Putamen (tissue), 1 donor: Measurements from ENCODE around the gene PRDM8.

ENCODE experiments used
- DNase-seq: peaks from one replicate; pipeline ENCODE4 v3.0.0-alpha.2; 2016; ENCODE audit warnings: low spot score

PRDM8 gene

DNA sequence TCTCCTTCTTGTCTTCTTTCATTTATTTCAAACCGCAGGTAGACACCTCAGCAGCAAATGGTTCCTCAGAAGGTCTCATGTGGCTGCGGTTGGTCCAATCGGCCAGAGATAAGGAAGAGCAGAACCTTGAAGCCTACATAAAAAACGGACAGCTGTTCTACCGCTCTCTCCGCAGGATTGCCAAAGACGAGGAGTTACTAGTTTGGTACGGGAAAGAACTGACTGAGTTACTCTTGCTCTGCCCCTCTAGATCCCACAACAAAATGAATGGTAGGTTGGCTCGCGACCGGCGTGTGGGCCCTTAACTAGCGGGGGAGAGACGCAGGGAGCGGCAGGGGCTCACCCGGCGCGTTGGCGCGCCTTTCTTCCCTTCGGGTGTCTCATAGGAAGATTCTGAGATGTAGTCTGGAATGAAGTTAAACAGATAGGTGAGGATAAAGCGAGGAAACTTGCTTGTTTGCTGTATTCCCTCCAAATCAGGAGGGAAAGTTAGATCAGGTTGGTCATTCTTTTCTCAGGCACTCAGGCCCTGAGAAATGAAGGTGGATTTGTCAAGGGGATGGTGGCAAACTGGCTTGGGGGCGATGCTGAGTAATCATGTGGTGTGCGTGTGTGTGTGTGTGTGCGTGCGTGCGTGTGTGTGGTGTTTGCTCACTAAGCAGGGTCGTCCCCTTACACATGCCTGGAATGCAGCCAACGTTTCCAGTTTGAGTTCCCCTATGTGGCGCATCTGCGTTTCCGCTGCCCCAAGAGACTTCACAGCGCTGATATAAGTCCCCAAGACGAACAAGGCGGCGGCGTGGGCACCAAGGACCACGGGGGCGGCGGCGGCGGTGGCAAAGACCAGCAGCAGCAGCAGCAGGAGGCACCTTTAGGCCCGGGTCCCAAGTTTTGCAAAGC is 4.2 kb downstream of the PRDM8 start:
- no peak for DNase-seq

DNA sequence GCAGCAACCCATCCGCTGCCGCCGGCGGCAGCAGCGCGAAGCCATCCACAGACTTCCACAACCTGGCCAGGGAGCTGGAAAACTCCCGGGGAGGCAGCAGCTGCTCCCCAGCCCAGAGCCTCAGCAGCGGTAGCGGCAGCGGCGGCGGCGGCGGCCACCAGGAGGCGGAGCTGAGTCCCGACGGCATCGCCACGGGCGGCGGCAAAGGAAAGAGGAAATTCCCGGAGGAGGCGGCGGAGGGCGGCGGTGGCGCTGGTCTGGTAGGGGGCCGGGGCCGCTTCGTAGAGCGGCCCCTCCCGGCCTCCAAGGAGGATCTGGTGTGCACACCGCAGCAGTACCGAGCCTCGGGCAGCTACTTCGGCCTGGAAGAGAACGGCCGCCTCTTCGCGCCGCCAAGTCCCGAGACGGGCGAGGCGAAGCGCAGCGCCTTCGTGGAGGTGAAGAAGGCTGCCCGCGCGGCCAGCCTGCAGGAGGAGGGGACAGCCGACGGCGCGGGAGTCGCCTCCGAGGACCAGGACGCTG is 4.9 kb downstream of the PRDM8 start:
- peak; percentile 44 for DNase-seq

DNA sequence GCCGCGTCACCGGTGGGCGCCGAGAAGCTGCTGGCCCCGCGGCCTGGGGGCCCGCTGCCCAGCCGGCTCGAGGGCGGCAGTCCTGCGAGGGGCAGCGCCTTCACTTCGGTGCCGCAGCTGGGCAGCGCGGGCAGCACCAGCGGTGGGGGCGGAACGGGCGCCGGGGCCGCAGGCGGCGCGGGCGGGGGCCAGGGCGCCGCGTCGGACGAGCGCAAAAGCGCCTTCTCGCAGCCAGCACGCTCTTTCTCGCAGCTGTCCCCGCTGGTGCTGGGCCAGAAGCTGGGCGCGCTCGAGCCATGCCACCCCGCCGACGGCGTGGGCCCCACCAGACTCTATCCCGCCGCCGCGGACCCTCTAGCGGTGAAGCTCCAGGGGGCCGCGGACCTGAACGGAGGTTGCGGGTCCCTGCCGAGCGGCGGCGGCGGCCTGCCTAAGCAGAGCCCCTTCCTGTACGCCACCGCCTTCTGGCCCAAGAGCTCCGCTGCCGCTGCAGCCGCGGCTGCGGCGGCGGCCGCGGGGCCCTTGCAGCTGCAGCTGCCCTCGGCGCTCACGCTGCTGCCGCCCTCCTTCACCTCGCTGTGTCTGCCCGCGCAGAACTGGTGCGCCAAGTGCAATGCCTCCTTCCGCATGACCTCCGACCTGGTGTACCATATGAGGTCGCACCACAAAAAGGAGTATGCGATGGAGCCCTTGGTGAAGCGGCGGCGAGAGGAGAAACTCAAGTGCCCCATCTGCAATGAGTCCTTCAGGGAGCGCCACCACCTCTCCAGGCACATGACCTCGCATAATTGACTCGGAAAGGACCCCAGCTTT is 5.6 kb downstream of the PRDM8 start:
- no peak for DNase-seq

DNA sequence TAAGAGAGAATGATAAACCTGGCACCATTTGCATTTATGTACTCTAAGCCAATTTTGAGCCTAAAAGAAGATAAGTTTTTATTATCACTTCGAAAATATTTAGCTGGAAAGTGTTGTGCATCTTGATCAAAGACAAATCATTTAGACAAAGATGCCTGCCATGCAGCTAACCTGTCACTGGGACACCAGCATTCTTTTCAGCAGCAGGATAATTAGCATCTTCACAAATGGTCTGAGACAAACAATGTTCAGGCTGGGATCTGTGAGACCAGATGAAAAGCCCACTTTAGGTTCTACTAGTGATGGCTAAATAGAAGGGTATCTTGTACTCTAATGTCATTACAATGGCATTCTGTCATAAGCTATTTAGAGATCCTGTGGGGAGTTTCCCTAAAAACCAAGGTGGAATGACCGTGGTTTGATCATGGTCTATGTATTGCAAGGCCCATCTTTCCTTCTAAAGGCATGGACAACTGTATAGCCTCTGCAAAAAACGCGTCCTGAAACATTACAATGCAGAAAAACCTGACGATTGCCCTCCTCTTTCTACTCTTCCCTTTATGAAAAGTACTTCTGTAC is 7.2 kb downstream of the PRDM8 start:
- DNase-seq = no peak

DNA sequence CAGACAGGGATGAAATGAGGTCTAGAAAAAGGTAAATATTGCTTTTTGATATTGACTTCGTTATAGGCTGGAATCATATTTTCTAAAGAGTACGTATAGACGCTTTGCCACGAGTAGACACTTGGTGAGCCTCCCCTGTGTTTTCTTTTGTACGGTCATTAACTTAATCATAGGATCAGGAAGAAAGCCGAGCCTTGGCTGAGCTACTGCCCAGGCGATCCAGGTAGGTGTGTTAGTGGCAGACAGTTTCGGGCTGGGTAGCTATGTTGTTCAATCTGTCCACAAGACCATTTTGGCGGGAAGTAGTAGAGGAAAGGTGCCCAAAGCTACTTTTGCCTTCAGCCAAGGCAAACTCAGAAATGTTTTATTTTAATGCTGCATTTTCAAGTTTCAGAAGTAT is 8.8 kb downstream of the PRDM8 start:
- DNase-seq = no peak

DNA sequence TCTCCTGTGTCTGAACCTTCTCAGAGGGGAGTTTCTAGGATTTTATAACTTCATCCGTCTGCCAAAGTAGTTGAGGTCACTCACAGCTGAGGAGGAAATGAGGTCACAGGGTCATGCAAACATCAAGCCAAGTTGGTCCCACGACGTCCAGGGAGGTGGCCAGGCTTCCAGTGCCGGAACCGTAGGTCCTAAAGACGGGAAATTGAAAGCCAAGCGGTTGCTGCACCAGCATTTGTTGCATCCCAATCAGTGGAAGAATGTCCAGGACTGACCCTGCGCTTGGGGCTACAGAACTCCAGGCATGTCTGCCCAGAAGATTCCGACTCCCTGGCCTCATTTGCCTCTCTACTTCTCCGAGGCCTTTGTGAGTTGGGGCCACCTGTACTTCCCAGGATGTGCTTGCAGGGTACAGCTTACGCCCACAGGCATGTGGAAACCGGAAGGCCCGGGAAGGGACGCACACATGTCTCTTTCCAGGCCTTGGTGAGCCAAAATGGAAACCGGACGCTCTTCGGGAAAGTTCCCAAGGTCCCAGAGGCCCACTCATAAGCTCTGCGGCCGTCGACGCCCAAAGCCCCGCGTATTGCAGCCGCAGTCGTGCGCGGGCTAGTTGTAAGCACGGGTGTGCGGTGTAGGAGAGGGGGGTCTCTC is 9.3 kb downstream of the PRDM8 start:
- DNase-seq = no peak

DNA sequence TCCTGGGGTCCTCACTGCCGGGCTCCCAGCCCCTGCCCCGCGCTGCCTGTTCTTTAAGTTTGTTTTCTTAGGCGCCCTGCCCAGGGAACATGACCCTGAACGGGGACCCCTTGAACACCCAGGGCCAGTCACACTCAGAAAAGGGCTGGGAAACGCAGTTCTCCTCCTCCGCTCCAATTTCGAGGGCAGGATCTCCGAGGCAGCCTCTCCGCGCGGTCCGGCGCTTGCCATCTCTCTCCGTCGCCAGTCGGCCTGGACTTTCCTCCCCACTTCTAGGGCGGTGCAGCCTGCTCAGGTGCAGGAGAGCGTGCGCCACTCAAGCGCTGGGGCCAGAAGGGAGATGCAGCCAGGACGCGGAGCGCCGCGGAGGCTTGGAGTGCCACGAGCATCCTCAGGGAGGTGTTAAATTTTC is 9.9 kb downstream of the PRDM8 start:
- no peak for DNase-seq

DNA sequence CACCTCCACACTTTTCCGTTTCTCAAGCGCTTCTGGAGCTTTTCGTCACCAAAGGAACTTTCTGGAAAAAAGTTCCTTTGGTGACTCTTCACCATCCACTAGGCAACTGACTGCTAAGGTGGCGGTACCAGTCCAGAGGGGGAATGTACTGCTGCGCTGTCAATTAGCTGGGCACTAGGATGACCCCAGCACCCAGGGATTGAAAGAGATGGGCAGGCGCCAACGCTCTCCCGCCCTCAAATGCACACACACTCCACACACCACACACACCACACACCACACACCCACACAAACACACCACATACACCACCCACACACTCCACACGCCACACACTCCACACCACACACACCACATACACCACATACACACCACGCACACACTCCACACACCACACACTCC is 10.4 kb downstream of the PRDM8 start:
- DNase-seq = no peak

DNA sequence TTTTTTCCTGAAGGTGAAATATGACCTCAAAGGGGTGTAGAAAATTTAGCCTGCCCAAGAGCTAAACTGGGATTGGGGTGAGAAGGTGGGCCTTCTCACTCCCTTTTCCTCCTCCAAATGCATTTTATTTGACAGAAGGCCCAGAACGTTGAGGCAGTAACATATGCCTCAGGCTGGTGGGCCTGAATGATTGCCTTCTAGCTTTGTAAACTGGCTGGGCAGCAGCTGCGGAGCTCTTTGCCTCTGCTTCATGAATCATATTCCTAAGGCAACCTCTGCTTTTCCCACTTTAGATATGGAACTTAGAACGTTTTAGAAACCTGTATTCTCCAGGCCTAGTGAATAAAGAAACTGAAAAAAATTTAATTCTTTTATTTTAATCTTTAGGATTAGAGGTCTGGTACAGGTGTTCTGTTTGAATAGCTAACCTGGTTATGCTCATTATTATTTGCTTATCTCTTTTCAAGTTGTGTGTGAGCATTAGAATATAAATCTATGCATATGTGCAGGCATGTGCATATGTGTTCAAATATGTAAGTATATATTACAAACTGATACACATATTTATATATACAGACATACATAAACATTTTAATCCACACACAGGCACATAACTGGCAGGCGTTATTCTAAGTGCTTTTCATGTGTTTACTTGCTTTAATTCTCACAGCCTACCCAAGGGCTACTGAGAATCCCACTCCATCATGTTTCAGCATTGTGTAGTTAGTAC is 11.5 kb downstream of the PRDM8 start:
- no peak for DNase-seq

DNA sequence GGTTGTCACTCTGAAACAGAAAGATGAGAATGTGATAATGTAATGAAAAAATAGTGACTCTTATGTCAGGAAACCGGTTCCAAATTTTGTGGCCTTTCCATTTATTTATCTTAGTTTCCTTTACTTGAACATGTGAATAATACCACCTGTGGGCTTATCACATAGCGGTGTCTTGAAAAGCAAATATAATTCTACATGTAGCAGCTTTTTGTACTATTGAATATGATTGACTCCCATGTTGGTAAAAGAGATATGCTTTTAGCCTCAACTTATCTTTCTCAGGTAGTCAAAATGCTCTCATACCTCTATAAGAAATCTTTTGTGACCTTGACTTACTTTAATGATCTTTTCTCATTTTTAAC is 12.0 kb downstream of the PRDM8 start:
- no peak for DNase-seq

DNA sequence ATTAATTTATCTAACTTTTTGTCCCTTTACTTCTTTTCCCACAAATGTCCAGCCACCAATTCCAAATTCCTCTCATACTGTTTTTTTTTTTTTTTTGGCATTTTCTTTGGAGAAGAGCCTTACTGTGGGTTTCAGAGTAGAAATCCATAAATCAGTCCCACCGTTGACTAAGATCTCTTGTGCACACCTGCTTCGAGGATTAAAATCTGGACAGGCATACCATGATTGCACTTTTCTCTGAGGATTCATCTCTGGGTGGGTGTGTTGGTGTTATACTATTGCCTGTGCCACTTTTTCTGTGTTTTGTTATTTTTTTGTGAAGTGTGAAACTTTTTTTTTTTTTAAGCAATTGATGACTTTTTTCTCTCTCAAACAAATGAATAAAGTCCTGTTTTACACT is 13.2 kb downstream of the PRDM8 start:
- DNase-seq = no peak

DNA sequence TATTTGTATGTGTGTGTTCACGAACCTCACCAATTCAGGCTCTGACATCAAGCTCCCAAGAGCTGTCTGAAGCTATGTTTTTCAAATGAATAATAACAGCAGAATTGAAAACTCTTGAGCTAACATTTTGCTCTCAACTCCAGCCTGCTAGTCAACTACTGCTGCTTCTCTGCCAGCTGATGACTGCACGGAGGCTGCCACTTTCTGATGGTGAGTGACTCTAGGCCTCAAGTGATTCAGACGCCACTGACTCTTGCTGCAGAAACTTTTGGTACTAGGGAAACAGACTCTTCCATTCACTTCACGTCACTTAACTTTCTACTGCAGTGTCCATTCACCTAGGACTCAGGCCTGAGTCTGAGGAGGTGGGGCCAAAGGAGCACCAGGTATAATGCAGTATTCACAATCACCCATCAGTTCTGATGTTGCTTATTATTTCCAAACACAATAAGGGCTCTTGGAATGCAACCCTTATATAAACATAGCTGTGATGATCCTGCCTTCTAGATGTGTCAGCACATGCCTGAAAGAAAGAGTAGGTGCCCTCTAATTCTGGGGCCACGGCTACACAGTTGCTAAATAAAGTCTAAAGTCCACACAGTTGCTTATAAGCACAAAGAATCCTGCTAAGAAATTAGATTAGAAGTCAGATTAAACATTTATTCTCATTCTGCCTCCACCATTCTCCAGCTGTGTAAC is 16.0 kb downstream of the PRDM8 start:
- no peak for DNase-seq

DNA sequence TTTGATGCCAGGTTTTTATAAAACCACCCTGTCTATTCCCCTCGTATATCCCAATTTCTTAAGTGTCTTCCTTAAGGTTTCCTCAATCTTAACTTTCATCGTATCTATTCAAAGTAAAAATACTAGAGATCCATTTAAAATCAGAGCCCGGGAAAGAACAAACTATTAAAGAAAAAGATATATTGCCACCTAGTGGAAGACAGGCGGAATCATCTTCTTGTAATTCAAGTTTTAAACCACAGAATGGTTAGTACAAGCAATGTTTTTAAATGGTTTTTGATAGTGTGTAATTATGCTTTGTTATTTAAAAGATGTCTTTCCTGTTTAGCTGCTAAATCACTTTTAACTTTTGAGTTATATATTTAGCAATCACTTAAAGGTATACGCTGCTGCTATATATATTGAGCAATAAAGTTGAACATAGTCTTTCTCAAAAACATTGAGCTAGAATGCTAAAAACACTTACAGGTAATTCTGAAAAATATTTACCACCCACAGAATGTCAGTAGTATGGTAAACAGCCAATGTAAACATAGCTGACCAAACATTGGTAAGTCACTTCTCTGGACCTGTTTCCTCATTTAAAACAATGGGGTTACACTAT is 18.2 kb downstream of the PRDM8 start:
- no peak for DNase-seq

DNA sequence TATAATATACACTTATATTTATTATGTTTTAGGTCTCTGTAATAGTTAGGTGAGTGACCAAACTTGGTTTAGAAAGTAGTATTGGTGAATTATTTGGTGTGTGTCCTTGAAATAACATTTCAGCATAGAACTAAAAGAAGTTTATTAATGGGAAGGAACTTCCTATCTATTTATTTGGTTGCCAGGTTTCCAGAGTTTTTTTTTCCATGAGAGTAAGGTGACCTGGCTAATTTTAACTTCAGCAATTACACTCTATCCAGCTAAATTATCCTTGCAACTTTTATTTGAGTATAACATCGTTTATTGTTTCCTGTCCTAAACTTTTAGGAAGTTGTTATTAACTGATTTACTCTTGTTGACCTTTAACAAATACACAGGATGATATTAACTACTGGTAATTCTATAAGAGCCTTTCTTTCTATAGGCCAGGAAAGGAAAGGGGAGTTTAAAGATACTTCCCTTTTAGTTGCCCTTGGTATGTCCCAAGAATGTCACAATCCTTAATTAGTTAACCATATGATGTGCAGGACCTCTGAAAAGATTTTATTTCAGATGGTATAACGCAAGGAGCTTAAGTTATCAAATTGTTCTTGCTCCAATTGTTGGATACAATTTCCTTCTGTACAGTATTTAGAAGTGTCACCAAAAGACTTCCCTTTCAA is 18.9 kb downstream of the PRDM8 start:
- no peak for DNase-seq

DNA sequence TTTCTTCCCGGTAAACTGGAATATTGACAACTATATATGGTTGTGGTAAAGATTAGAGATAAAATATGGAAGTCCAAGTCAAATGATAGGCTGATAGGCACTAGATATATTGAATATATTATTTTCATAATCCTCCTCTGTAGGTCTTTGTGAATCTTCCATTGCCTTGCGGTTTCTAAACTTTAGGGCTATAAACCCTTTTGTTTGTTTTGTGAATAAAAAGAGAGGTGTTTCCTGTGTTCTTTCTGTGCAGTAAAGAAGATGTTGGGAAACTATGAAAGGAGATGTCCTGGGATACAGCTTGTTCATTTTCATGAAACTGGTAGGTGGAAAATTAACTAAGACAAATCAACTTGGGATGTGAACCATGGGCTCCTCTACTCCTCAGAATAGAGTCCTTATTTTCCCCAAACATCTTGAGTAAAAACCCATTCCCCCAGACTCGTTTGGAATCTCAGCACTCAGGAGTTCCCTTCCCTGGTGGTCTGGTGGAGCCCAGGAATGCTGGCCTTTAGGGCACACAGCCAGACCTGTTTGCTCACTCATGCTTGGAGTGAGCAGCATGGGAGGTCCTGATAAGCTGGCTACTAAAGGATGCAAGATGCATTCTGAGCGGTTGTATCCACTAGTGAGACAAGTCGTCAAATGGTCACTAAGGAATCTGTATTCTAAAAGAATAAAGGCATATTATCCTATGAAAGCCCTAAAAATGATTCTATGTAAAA is 22.2 kb downstream of the PRDM8 start:
- DNase-seq = no peak

DNA sequence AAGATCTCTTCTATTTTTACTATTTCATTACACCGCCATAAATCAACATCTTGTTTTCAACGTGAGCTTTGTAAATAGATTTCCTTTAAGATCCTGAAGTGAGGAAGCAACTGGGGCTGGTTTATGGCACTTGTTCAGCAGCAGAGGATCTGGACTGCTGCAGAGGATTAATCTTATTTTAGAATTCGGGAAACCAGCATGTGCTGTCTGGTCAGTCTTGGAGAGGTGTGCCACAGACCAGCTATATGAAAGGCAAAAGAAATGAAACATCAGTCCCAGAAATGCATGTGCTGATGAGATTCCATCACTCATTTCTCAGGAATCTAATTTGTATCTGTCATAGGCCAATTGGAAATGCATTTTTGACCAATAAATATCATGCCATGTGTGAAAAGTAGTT is 23.4 kb downstream of the PRDM8 start:
- no peak for DNase-seq

DNA sequence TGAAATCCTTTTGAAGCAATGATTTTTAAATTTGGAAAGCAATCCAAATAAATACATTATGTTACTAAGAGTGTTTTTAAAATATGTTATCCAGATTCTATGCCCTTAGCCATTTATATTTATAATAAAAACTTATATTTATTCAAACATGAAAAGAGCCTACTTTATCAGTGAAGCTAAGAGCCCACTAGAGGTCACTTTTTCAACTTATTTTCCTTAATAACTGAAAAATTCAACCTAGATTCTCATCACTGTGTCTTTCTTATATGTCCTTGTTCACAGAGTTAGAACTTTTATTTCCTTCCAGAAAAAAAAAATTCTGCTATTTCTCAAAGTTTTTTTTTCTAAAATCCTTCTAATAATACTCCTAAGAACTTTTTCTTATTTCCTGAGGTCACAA is 23.9 kb downstream of the PRDM8 start:
- DNase-seq = no peak

DNA sequence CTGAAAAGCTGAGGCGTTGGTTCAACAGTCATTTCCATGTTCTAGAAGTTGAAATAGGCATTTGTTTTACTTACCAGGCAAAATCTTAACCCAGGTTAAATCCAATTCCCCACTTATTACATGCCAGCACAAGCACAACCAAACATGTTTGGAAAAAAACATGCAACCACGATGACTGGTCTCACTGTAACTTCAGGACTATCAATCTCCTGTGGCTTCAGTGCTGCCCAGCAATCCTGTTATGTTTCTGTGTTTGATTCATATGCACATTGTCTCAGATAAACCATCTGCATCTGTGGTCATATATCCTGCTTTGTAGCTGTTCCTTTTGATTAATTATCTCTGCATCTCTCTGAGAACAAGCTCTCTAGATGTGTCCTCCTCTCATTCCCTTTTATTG is 28.3 kb downstream of the PRDM8 start:
- DNase-seq = no peak

DNA sequence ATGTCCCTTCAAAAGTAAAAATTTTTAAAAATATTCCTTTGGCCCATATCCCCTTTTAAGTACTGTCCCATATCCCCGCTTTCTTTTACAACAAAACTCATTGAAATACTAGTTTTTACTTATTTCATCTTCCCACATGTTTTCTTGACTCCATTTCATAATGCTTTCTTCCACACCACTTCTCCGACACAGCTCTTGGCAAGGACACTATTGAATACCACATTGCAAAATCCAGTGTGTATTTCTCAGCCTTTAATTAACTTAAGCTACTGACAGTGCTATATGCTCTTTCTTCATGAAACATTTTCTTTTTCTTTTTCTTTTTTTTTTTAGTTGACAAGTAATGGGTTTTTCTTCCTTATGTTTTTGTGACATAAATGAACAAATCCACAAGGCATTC is 28.8 kb downstream of the PRDM8 start:
- no peak for DNase-seq
